ENCODE measurements around the gene BIRC7.

DNA sequence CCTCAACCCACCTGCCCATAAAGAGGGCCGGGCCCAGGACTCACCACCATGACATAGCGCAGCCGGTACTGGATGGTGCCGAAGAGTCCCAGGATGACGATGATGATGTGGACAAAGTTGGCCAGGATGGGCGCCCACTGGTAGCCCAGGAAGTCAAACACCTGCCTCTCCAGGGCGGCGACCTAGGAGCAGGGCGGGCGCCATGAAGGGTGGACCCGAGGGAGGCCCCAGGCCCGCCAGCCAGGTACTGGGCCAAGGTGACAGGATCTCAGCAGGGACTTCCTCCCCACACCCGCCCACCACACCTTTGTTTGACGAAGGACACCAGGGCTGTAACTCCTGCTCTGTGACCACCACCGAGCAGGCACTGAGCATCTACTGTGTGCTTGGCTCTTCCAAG lies 14.2 kb downstream of the BIRC7 start:
- TF ChIP-seq, protein P1, sequence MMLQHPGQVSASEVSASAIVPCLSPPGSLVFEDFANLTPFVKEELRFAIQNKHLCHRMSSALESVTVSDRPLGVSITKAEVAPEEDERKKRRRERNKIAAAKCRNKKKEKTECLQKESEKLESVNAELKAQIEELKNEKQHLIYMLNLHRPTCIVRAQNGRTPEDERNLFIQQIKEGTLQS (IDR thresholded peaks at IDR 0.05) = no peak
- TF ChIP-seq EZH2phosphoT487 (IDR thresholded peaks at IDR 0.05; ENCODE audit: borderline replicate concordance) = no peak
- TF ChIP-seq, protein P2, sequence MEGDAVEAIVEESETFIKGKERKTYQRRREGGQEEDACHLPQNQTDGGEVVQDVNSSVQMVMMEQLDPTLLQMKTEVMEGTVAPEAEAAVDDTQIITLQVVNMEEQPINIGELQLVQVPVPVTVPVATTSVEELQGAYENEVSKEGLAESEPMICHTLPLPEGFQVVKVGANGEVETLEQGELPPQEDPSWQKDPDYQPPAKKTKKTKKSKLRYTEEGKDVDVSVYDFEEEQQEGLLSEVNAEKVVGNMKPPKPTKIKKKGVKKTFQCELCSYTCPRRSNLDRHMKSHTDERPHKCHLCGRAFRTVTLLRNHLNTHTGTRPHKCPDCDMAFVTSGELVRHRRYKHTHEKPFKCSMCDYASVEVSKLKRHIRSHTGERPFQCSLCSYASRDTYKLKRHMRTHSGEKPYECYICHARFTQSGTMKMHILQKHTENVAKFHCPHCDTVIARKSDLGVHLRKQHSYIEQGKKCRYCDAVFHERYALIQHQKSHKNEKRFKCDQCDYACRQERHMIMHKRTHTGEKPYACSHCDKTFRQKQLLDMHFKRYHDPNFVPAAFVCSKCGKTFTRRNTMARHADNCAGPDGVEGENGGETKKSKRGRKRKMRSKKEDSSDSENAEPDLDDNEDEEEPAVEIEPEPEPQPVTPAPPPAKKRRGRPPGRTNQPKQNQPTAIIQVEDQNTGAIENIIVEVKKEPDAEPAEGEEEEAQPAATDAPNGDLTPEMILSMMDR (IDR thresholded peaks at IDR 0.05 in 2 of 3, conservative IDR thresholded peaks at IDR 0.05 in 1 of 3; ENCODE audit: borderline replicate concordance in 1 of 3, insufficient read depth in 1 of 3, low read depth in 2 of 3, low read length in 2 of 3) = no peak
- TF ChIP-seq YY1 (IDR thresholded peaks at IDR 0.05; ENCODE audit: extremely low read depth, insufficient replicate concordance, low read depth, low read length) = no peak
- no peak for TF ChIP-seq ZFX (IDR thresholded peaks at IDR 0.05)
- no peak for TF ChIP-seq SRF (IDR thresholded peaks at IDR 0.05; ENCODE audit: low read depth)
- TF ChIP-seq SP1 (IDR thresholded peaks at IDR 0.05; ENCODE audit: low read depth) = no peak
- TF ChIP-seq ZNF274 (IDR thresholded peaks at IDR 0.05; ENCODE audit: low read depth, low read length) = no peak
- TF ChIP-seq EGR1 (IDR thresholded peaks at IDR 0.05; ENCODE audit: low read depth) = no peak
- TF ChIP-seq JUND (IDR thresholded peaks at IDR 0.05) = no peak
- TF ChIP-seq, protein P3, sequence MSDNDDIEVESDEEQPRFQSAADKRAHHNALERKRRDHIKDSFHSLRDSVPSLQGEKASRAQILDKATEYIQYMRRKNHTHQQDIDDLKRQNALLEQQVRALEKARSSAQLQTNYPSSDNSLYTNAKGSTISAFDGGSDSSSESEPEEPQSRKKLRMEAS (IDR thresholded peaks at IDR 0.05) = no peak
